Measurements from ENCODE around the gene PARL.

GRCh38 chr3:183819831-183820230, 64.8 kb downstream of the PARL start:
- TF ChIP-seq CTCF (conservative IDR thresholded peaks at IDR 0.05 in 1 of 2, IDR thresholded peaks at IDR 0.05 in 1 of 2; ENCODE audit: low read depth in 1 of 2, low read length in 2 of 2) (no peak), EZH2 (IDR thresholded peaks at IDR 0.05; ENCODE audit: low read length, missing control alignments) (no peak)
